H9 (cell line): ENCODE measurements around the gene MATN1. TPM values are rescaled to one million over a fixed set of nuclear protein-coding genes. Genes with fewer than 3 reads are reported as not detected.
A peak's percentile ranks its signal among the peaks of the same experiment; 100 is the strongest.

Experiments
- DNase-seq: peaks from one replicate; pipeline ENCODE4 v3.0.0-alpha.2; 2017
- H2AFZ ChIP-seq: one replicate; pipeline ENCODE4 v1.6.1; 2013; ENCODE audit warnings: mild to moderate bottlenecking, low read length, control low read depth, moderate library complexity
- H2AK5ac ChIP-seq: 2 replicates; pipeline ENCODE4 v1.6.1; 2013; ENCODE audit warnings: low read length, control low read depth, mixed read lengths; ENCODE audit not compliant: insufficient read length
- H2BK120ac ChIP-seq: one replicate; pipeline ENCODE4 v1.6.1; 2013; ENCODE audit warnings: low read depth, mild to moderate bottlenecking, low read length, control low read depth, inconsistent platforms; ENCODE audit not compliant: poor library complexity, severe bottlenecking
- H2BK12ac ChIP-seq: 2 replicates; pipeline ENCODE4 v1.6.1; 2013; ENCODE audit warnings: low read length, control low read depth, mixed read lengths, low read depth; ENCODE audit not compliant: insufficient read length
- H2BK15ac ChIP-seq: 2 replicates; pipeline ENCODE4 v1.6.1; 2013; ENCODE audit warnings: low read depth, low read length, control low read depth
- H2BK20ac ChIP-seq: one replicate; pipeline ENCODE4 v1.6.1; 2013; ENCODE audit warnings: low read depth, mild to moderate bottlenecking, low read length, control low read depth, inconsistent platforms; ENCODE audit not compliant: poor library complexity, severe bottlenecking
- H2BK5ac ChIP-seq: 2 replicates; pipeline ENCODE4 v1.6.1; 2013; ENCODE audit warnings: low read length, control low read depth, mixed read lengths; ENCODE audit not compliant: insufficient read length
- H3K14ac ChIP-seq: 2 replicates; pipeline ENCODE4 v1.6.1; 2013; ENCODE audit warnings: low read length, control low read depth; ENCODE audit not compliant: insufficient read depth
- H3K18ac ChIP-seq: 2 replicates; pipeline ENCODE4 v1.6.1; 2013; ENCODE audit warnings: low read depth, mild to moderate bottlenecking, mixed read lengths, low read length, control low read depth; ENCODE audit not compliant: insufficient read length
- H3K23ac ChIP-seq: 2 replicates; pipeline ENCODE4 v1.6.1; 2013; ENCODE audit warnings: low read length, control low read depth, mixed read lengths, low read depth; ENCODE audit not compliant: insufficient read length
- H3K23me2 ChIP-seq: 2 replicates; pipeline ENCODE4 v1.6.1; 2013; ENCODE audit warnings: low read depth, mild to moderate bottlenecking, mixed read lengths, low read length, control low read depth; ENCODE audit not compliant: insufficient read length, poor library complexity, severe bottlenecking
- H3K27ac ChIP-seq: 2 replicates; pipeline ENCODE4 v1.5.1; 2013; ENCODE audit warnings: low read length, control low read depth, mixed read lengths, low read depth; ENCODE audit not compliant: insufficient read length
- H3K27me3 ChIP-seq: 2 replicates; pipeline ENCODE4 v1.6.1; 2013; ENCODE audit warnings: low read length, control low read depth, inconsistent platforms; ENCODE audit not compliant: insufficient read depth
- H3K4ac ChIP-seq: 2 replicates; pipeline ENCODE4 v1.6.1; 2013; ENCODE audit warnings: low read depth, mild to moderate bottlenecking, control low read depth, inconsistent platforms, low read length, moderate library complexity
- H3K4me1 ChIP-seq: 2 replicates; pipeline ENCODE4 v1.6.1; 2013; ENCODE audit warnings: low read length, control low read depth, inconsistent platforms; ENCODE audit not compliant: insufficient read depth
- H3K4me2 ChIP-seq: 2 replicates; pipeline ENCODE4 v1.6.1; 2013; ENCODE audit warnings: low read length, control low read depth, mixed read lengths; ENCODE audit not compliant: insufficient read length, insufficient read depth
- H3K56ac ChIP-seq: 2 replicates; pipeline ENCODE4 v1.6.1; 2013; ENCODE audit warnings: low read depth, mild to moderate bottlenecking, mixed read lengths, low read length, control low read depth; ENCODE audit not compliant: insufficient read length
- H3K79me1 ChIP-seq: 2 replicates; pipeline ENCODE4 v1.6.1; 2013; ENCODE audit warnings: low read depth, mild to moderate bottlenecking, moderate library complexity, low read length, control low read depth, inconsistent platforms; ENCODE audit not compliant: insufficient read depth, poor library complexity, severe bottlenecking
- H3K79me2 ChIP-seq: 2 replicates; pipeline ENCODE4 v1.6.1; 2013; ENCODE audit warnings: low read length, control low read depth, inconsistent platforms; ENCODE audit not compliant: insufficient read depth
- H3K9ac ChIP-seq: 2 replicates; pipeline ENCODE4 v1.6.1; 2013; ENCODE audit warnings: low read length, control low read depth, mixed read lengths; ENCODE audit not compliant: insufficient read length; ENCODE audit errors: extremely low read depth
- H3K9me3 ChIP-seq: one replicate; pipeline ENCODE4 v1.6.1; 2013; ENCODE audit warnings: low read depth, low read length, inconsistent platforms; ENCODE audit not compliant: control insufficient read depth
- H3T11ph ChIP-seq: one replicate; pipeline ENCODE4 v1.6.1; 2013; ENCODE audit warnings: mild to moderate bottlenecking, low read length, control low read depth, inconsistent platforms
- H4K20me1 ChIP-seq: one replicate; pipeline ENCODE4 v1.6.1; 2013; ENCODE audit not compliant: control insufficient read depth, insufficient read length, insufficient read depth
- H4K5ac ChIP-seq: 2 replicates; pipeline ENCODE4 v1.6.1; 2013; ENCODE audit warnings: low read depth, mild to moderate bottlenecking, mixed read lengths, low read length, control low read depth; ENCODE audit not compliant: insufficient read length
- H4K8ac ChIP-seq: replicated peaks from 2 replicates; pipeline ENCODE4 v1.6.1; 2013; ENCODE audit warnings: low read length, control low read depth, mixed read lengths, low read depth; ENCODE audit not compliant: insufficient read length
- H4K91ac ChIP-seq: 2 replicates; pipeline ENCODE4 v1.6.1; 2013; ENCODE audit warnings: low read depth, mild to moderate bottlenecking, moderate library complexity, mixed read lengths, low read length, control low read depth; ENCODE audit not compliant: insufficient read length
- H3K27ac Mint-ChIP-seq, 3 experiments: 2 replicates in 2 of 3; 3 replicates in 1 of 3; pipeline ENCODE4 v1.8.0; 2020 to 2021; ENCODE audit warnings: mixed read lengths in 3 of 3, mild to moderate bottlenecking in 1 of 3, moderate library complexity in 1 of 3
- H3K27me3 Mint-ChIP-seq: 2 replicates; pipeline ENCODE4 v1.8.0; 2021; ENCODE audit warnings: low read depth, mild to moderate bottlenecking, moderate library complexity, mixed read lengths
- H3K36me3 Mint-ChIP-seq, 3 experiments: 2 replicates in 2 of 3; 3 replicates in 1 of 3; pipeline ENCODE4 v1.8.0; 2020 to 2021; ENCODE audit warnings: low read depth in 3 of 3, mixed read lengths in 3 of 3; ENCODE audit not compliant: insufficient read depth in 1 of 3
- H3K4me1 Mint-ChIP-seq, 2 experiments: 2 replicates each; pipeline ENCODE4 v1.8.0; 2020; ENCODE audit warnings: mixed read lengths in 2 of 2
- H3K4me3 Mint-ChIP-seq, 2 experiments: 2 replicates in 1 of 2; 3 replicates in 1 of 2; pipeline ENCODE4 v1.8.0; 2020 to 2021; ENCODE audit warnings: mild to moderate bottlenecking in 2 of 2, mixed read lengths in 2 of 2, moderate library complexity in 1 of 2
- H3K9me3 Mint-ChIP-seq, 2 experiments: 2 replicates in 1 of 2; 3 replicates in 1 of 2; pipeline ENCODE4 v1.8.0; 2020; ENCODE audit warnings: mild to moderate bottlenecking in 2 of 2, mixed read lengths in 2 of 2, moderate library complexity in 1 of 2
- WGBS: extraction: QIAGEN DNeasy Blood & Tissue Kit; methylation state at CpG from one replicate; pipeline ENCODE4 v1.1.7; 2013; ENCODE audit warnings: missing lambda C conversion rate, low lambda C conversion rate, mixed read lengths; ENCODE audit not compliant: insufficient read length; ENCODE audit errors: extremely low coverage; 5-methylcytosine and 5-hydroxymethylcytosine counted together
- total RNA-seq: library from RNA; stranded (reverse); gene quantifications from 2 replicates; pipeline ENCODE4 v1.2.1, GENCODE V29; 2021
- TF ChIP-seq, protein P1 (sequence below): fragments of 200-600 bp; sonication (generic); conservative IDR thresholded peaks from 3 replicates; pipeline ENCODE4 v1.8.0; 2021; ENCODE audit warnings: antibody characterized with exemption, mild to moderate bottlenecking

The MATN1 gene
- total RNA-seq, 1 experiment from 2014 or later: not detected

- WGBS: no CpG with 5 or more reads among the region's 12 CpGs
These were observed 18.0 kb upstream of the MATN1 start for GRCh38 chr1:30741239-30741894.

More at GRCh38 chr1:30741239-30741894, 18.0 kb upstream of the MATN1 start:
- no peaks in the 10 kb centered on the region; a peak in 1 of 7 replicates for H3K36me3 Mint-ChIP-seq
- H4K20me1 ChIP-seq: no peaks in the 10 kb centered on the region
- peaks cover 3% of the 10 kb centered on the region; the same call in 1 of the 2 replicates for H3K4me1 ChIP-seq
- no peak overlapping the region for H3K56ac ChIP-seq
- DNase-seq: no peak
- H3K9ac ChIP-seq: no peak overlapping the region
- no peak overlapping the region for H2BK20ac ChIP-seq
- H3K14ac ChIP-seq: no peak overlapping the region; the same call in 1 of the 2 replicates
- no peak overlapping the region for H2BK5ac ChIP-seq
- TF ChIP-seq, protein P1, sequence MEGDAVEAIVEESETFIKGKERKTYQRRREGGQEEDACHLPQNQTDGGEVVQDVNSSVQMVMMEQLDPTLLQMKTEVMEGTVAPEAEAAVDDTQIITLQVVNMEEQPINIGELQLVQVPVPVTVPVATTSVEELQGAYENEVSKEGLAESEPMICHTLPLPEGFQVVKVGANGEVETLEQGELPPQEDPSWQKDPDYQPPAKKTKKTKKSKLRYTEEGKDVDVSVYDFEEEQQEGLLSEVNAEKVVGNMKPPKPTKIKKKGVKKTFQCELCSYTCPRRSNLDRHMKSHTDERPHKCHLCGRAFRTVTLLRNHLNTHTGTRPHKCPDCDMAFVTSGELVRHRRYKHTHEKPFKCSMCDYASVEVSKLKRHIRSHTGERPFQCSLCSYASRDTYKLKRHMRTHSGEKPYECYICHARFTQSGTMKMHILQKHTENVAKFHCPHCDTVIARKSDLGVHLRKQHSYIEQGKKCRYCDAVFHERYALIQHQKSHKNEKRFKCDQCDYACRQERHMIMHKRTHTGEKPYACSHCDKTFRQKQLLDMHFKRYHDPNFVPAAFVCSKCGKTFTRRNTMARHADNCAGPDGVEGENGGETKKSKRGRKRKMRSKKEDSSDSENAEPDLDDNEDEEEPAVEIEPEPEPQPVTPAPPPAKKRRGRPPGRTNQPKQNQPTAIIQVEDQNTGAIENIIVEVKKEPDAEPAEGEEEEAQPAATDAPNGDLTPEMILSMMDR: no peak
- no peak overlapping the region for H3K18ac ChIP-seq
- H2BK15ac ChIP-seq: no peak overlapping the region
- H3K79me2 ChIP-seq: no peaks in the 10 kb centered on the region
- H2BK120ac ChIP-seq: no peak overlapping the region
- H3K4me1 Mint-ChIP-seq: peaks cover 29% of the 10 kb centered on the region in 2 experiments
- no peaks in the 10 kb centered on the region for H3K23me2 ChIP-seq
- no peak overlapping the region for H2AFZ ChIP-seq
- H3K27ac ChIP-seq: no peak overlapping the region
- H3K27ac Mint-ChIP-seq: peak overlapping the region in 1 of 3 experiments; percentile 56; a peak in 1 of 7 replicates
- H3K79me1 ChIP-seq: no peaks in the 10 kb centered on the region
- H4K8ac ChIP-seq: no peak overlapping the region
- no peak overlapping the region for H3T11ph ChIP-seq
- H2BK12ac ChIP-seq: no peak overlapping the region
- no peak overlapping the region for H3K4me2 ChIP-seq
- no peak overlapping the region for H3K4ac ChIP-seq
- no peaks in the 10 kb centered on the region for H3K27me3 ChIP-seq
- no peak overlapping the region for H3K4me3 Mint-ChIP-seq
- no peak overlapping the region for H2AK5ac ChIP-seq
- no peak overlapping the region for H4K5ac ChIP-seq
- H3K23ac ChIP-seq: no peak overlapping the region
- H4K91ac ChIP-seq: no peak overlapping the region
- no peaks in the 10 kb centered on the region for H3K9me3 Mint-ChIP-seq
- H3K27me3 Mint-ChIP-seq: peaks cover 3% of the 10 kb centered on the region; the same call in 1 of the 2 replicates
- no peaks in the 10 kb centered on the region for H3K9me3 ChIP-seq
